HepG2 (cell line): ENCODE results near the gene CYP26A1. TPM values are rescaled to one million over a fixed set of nuclear protein-coding genes. Genes with fewer than 3 reads are reported as not detected.
A peak's percentile ranks its signal among the peaks of the same experiment; 100 is the strongest.

Experiments used
- ATAC-seq: fragments of 200-7000 bp; cut with Tn5 transposase; 3 replicates; pipeline ENCODE4 v1.9.1; 2020; ENCODE audit warnings: mild to moderate bottlenecking, moderate library complexity
- BruUV-seq: library from RNA; stranded (reverse); fragments of 400-500 nt; replicated peaks from 2 replicates; lab custom pipeline; 2021; lab: Mats Ljungman, UMichigan
- CTCF ChIA-PET: fragments of 300-600 bp; formaldehyde crosslinking; extraction: SDS; loops from one replicate; lab custom pipeline; 2021; ENCODE audit warnings: low total read pairs, inconsistent platforms, low intra/inter-chr PET ratio; lab: Yijun Ruan, JAX
- POLR2A ChIA-PET: fragments of 350-600 bp; sonication (Branson Sonifier 250); formaldehyde crosslinking; loops from one replicate; lab custom pipeline; 2020; ENCODE audit warnings: antibody characterized with exemption, inconsistent platforms; lab: Yijun Ruan, JAX
- DNase-seq: peaks from one replicate; pipeline ENCODE4 v3.0.0-alpha.2; 2015; ENCODE audit warnings: low spot score
- FAIRE-seq: peaks from 3 replicates; lab custom pipeline; 2011; peaks lifted over from hg19 to GRCh38; lab: Jason Lieb, UNC
- H2AFZ ChIP-seq: one replicate; pipeline ENCODE4 v1.6.1; 2011; ENCODE audit warnings: low read length, inconsistent platforms
- H3K27ac ChIP-seq: fragments of 300-600 bp; 3 replicates; pipeline ENCODE4 v1.8.0; 2011; ENCODE audit warnings: mixed run types, mild to moderate bottlenecking, mixed read lengths, low read length, inconsistent platforms; ENCODE audit not compliant: insufficient read depth; ENCODE audit errors: extremely low read length
- H3K27me3 ChIP-seq, 2 experiments: fragments of 200-600 bp in 1 of 2; 2 replicates in 1 of 2; 3 replicates in 1 of 2; pipeline versions ENCODE4 v1.6.0 to v1.8.0; 2011; ENCODE audit warnings: low read length in 2 of 2, mild to moderate bottlenecking in 2 of 2, moderate library complexity in 2 of 2, inconsistent platforms in 1 of 2; ENCODE audit not compliant: insufficient read depth in 2 of 2, control insufficient read depth in 1 of 2
- H3K36me3 ChIP-seq, 2 experiments: fragments of 200-600 bp in 1 of 2; replicated peaks in 1 of 2; 2 replicates in 1 of 2; 3 replicates in 1 of 2; pipeline versions ENCODE4 v1.5.1 to v1.8.0; 2011; ENCODE audit warnings: low read length in 2 of 2, inconsistent platforms in 1 of 2; ENCODE audit not compliant: insufficient read depth in 2 of 2, control insufficient read depth in 1 of 2
- H3K4me1 ChIP-seq: 2 replicates; pipeline ENCODE4 v1.5.1; 2012; ENCODE audit warnings: low read length, inconsistent platforms; ENCODE audit not compliant: insufficient read depth
- H3K4me2 ChIP-seq: 2 replicates; pipeline ENCODE4 v1.6.0; 2011; ENCODE audit warnings: low read depth, low read length, inconsistent platforms
- H3K4me3 ChIP-seq, 3 experiments: fragments of 200-600 bp in 1 of 3; sonication (generic), shearing (Covaris generic) in 1 of 3; replicated peaks in 1 of 3; 2 replicates each; pipeline ENCODE4 v1.5.1; 2011 to 2016; ENCODE audit warnings: low read length in 3 of 3, inconsistent platforms in 2 of 3, low read depth in 2 of 3, mild to moderate bottlenecking in 2 of 3, control low read depth in 1 of 3, mixed read lengths in 1 of 3; ENCODE audit not compliant: insufficient read depth in 1 of 3
- H3K79me2 ChIP-seq: one replicate; pipeline ENCODE4 v1.6.1; 2011; ENCODE audit warnings: low read length, inconsistent platforms; ENCODE audit not compliant: insufficient read depth
- H3K9ac ChIP-seq: 2 replicates; pipeline ENCODE4 v1.6.0; 2011; ENCODE audit warnings: mild to moderate bottlenecking, low read depth, low read length, inconsistent platforms; ENCODE audit not compliant: insufficient read depth
- H3K9me3 ChIP-seq: 2 replicates; pipeline ENCODE4 v1.5.1; 2012; ENCODE audit warnings: mild to moderate bottlenecking, low read length
- H4K20me1 ChIP-seq: 2 replicates; pipeline ENCODE4 v1.6.0; 2011; ENCODE audit warnings: inconsistent platforms, mild to moderate bottlenecking, low read length, moderate library complexity; ENCODE audit not compliant: insufficient read depth
- ATRX ChIP-seq: sonication (generic); formaldehyde crosslinking; IDR thresholded peaks from 2 replicates; pipeline ENCODE4 v1.4.0; 2020; ENCODE audit warnings: missing genetic modification reagents, borderline replicate concordance
- FOXM1 ChIP-seq: sonication (generic); formaldehyde crosslinking; IDR thresholded peaks from 2 replicates; pipeline ENCODE4 v1.5.0; 2020; ENCODE audit warnings: missing genetic modification reagents
- ISL2 ChIP-seq: sonication (generic); formaldehyde crosslinking; IDR thresholded peaks from 2 replicates; pipeline ENCODE4 v1.5.0; 2020; ENCODE audit warnings: missing genetic modification reagents
- MLX ChIP-seq: IDR thresholded peaks from 2 replicates; pipeline ENCODE4 v1.6.1; 2016
- NCOA2 ChIP-seq: sonication (generic); formaldehyde crosslinking; IDR thresholded peaks from 2 replicates; pipeline ENCODE4 v1.8.0; 2022; ENCODE audit warnings: inconsistent platforms
- NFE2L1 ChIP-seq: sonication (generic); formaldehyde crosslinking; IDR thresholded peaks from 2 replicates; pipeline ENCODE4 v1.4.0; 2020; ENCODE audit warnings: missing genetic modification reagents, mild to moderate bottlenecking, borderline replicate concordance
- NFIB ChIP-seq: sonication (generic); formaldehyde crosslinking; IDR thresholded peaks from 2 replicates; pipeline ENCODE4 v1.9.0; 2021; ENCODE audit warnings: missing genetic modification reagents, mild to moderate bottlenecking, borderline replicate concordance
- RBM39 ChIP-seq: fragments of 200-400 bp; formaldehyde crosslinking; IDR thresholded peaks from one replicate; pipeline ENCODE4 v1.6.1; 2018; ENCODE audit warnings: antibody characterized with exemption, mild to moderate bottlenecking, low read depth, low read length; ENCODE audit not compliant: poor library complexity, severe bottlenecking
- SAFB2 ChIP-seq: sonication (generic); formaldehyde crosslinking; IDR thresholded peaks from 2 replicates; pipeline ENCODE4 v1.5.1; 2020; ENCODE audit warnings: missing genetic modification reagents, low read depth, mild to moderate bottlenecking, borderline replicate concordance
- SMAD9 ChIP-seq: sonication (generic); formaldehyde crosslinking; IDR thresholded peaks from 2 replicates; pipeline ENCODE4 v1.5.1; 2020; ENCODE audit warnings: mild to moderate bottlenecking, missing genetic modification reagents
- SP2 ChIP-seq: sonication (generic); formaldehyde crosslinking; IDR thresholded peaks from 2 replicates; pipeline ENCODE4 v1.5.1; 2020; ENCODE audit warnings: mild to moderate bottlenecking, missing genetic modification reagents
- ZFP90 ChIP-seq: sonication (generic); formaldehyde crosslinking; IDR thresholded peaks from 2 replicates; pipeline ENCODE4 v1.8.0; 2022; ENCODE audit warnings: missing genetic modification reagents, mild to moderate bottlenecking, inconsistent platforms, borderline replicate concordance
- ZNF333 ChIP-seq: sonication (generic); formaldehyde crosslinking; IDR thresholded peaks from 2 replicates; pipeline ENCODE4 v1.4.0; 2020; ENCODE audit warnings: mild to moderate bottlenecking, missing genetic modification reagents, borderline replicate concordance
- ZNF414 ChIP-seq: sonication (generic); formaldehyde crosslinking; IDR thresholded peaks from 2 replicates; pipeline ENCODE4 v1.5.0; 2020; ENCODE audit warnings: missing genetic modification reagents
- ZNF543 ChIP-seq: sonication (generic); formaldehyde crosslinking; IDR thresholded peaks from 2 replicates; pipeline ENCODE4 v1.4.0; 2020; ENCODE audit warnings: mild to moderate bottlenecking, missing genetic modification reagents
- ZNF564 ChIP-seq: sonication (generic); formaldehyde crosslinking; IDR thresholded peaks from 2 replicates; pipeline ENCODE4 v1.8.1; 2023; ENCODE audit warnings: mild to moderate bottlenecking, missing genetic modification reagents
- ZNF569 ChIP-seq: sonication (generic); formaldehyde crosslinking; IDR thresholded peaks from 2 replicates; pipeline ENCODE4 v1.5.0; 2020; ENCODE audit warnings: mild to moderate bottlenecking, missing genetic modification reagents, moderate library complexity, borderline replicate concordance
- ZNF616 ChIP-seq: sonication (generic); formaldehyde crosslinking; IDR thresholded peaks from 2 replicates; pipeline ENCODE4 v1.5.0; 2020; ENCODE audit warnings: low read depth, mild to moderate bottlenecking, missing genetic modification reagents
- ZNF720 ChIP-seq: sonication (generic); formaldehyde crosslinking; IDR thresholded peaks from 2 replicates; pipeline ENCODE4 v1.4.0; 2020; ENCODE audit warnings: missing genetic modification reagents
- WGBS: methylation state at CpG from one replicate; pipeline ENCODE4 v1.1.6; 2017; ENCODE audit warnings: low lambda C conversion rate; 5-methylcytosine and 5-hydroxymethylcytosine counted together
- in situ Hi-C: cut with HindIII; loops from 2 replicates; pipeline ENCODE4 v1.10.0; 2017; ENCODE audit warnings: low pct_unique_long_range_greater_than_20kb; ENCODE audit not compliant: extremely low pct_ligation_motif_present
- intact Hi-C: fragments of 100-400 bp; cut with micrococcal nuclease; formaldehyde crosslinking; loops from one replicate; pipeline ENCODE4 v1.10.0; 2022; ENCODE audit not compliant: unreplicated experiment
- polyA plus RNA-seq, 8 experiments: library from polyadenylated mRNA; depleted of rRNA in 3 of 8; stranded (reverse) in 7 of 8; unstranded in 1 of 8; fragments of >200 nt; fragmentation: Illumina TruSeq in 4 of 8; extraction: Trizol in 4 of 8; gene quantifications; 2 replicates each; pipeline versions ENCODE4 v1.2.1 to v1.2.3, GENCODE V29; 2011 to 2016; ENCODE audit warnings: low read depth in 4 of 8, missing spikeins in 1 of 8, mixed read lengths in 1 of 8; ENCODE audit not compliant: insufficient read depth in 1 of 8
- total RNA-seq, 5 experiments: library from RNA; depleted of rRNA; stranded (reverse); fragments of >200 nt; fragmentation: Illumina TruSeq; extraction: Trizol; gene quantifications; 2 replicates each; pipeline ENCODE4 v1.2.3, GENCODE V29; 2016; ENCODE audit warnings: low read depth in 1 of 5

Gene CYP26A1
- total and polyA plus RNA-seq, 2 of the 13 experiments (the other 11 are each of a cell fraction or from before 2014, with no cell fraction given): 0.15 TPM; not detected in 1

GRCh38 chr10:93072713-93073538, 767 bp upstream of the CYP26A1 start:
- CTCF ChIA-PET: interaction anchor here (0.9 kb wide), 1 partner anchor 189 kb away, joined by 4 read pairs; no protein-coding TSS in a partner anchor
- BruUV-seq: no TSS peak
- TF ChIP-seq SAFB2: no peak
- TF ChIP-seq ISL2: no peak
- 0 out of 2 replicates have a peak, but pooled peaks have one; percentile 28 for TF ChIP-seq ZNF333 (CRISPR knock-in tag)
- peak; percentile 2; the same call in 1 of the 2 replicates for TF ChIP-seq ZNF564 (CRISPR knock-in tag)
- TF ChIP-seq FOXM1 (CRISPR knock-in tag): no peak
- TF ChIP-seq SMAD9 (CRISPR knock-in tag): no peak
- 0 out of 2 replicates have a peak, but pooled peaks have one; percentile 16 for TF ChIP-seq ZNF543
- no peak for TF ChIP-seq NFE2L1 (CRISPR knock-in tag)
- no peak for TF ChIP-seq ZNF616 (CRISPR knock-in tag)
- no peak for TF ChIP-seq NFIB (CRISPR knock-in tag)
- no peak for TF ChIP-seq ZNF569 (CRISPR knock-in tag)
- TF ChIP-seq ZFP90 (CRISPR knock-in tag): 0 out of 2 replicates have a peak, but pooled peaks have one; percentile 42
- TF ChIP-seq ZNF414: no peak
- no peak for TF ChIP-seq ATRX (CRISPR knock-in tag)
- peak; percentile 7 for TF ChIP-seq RBM39
- TF ChIP-seq ZNF720 (CRISPR knock-in tag): no peak
- TF ChIP-seq SP2 (CRISPR knock-in tag): no peak
- TF ChIP-seq MLX (CRISPR knock-in tag): no peak
- no peak for TF ChIP-seq NCOA2
- Histone ChIP-seq H3K4me2 (peak overlapping the region; percentile 89), H3K9ac (0 out of 2 replicates have a peak overlapping the region, but pooled peaks have one; percentile 8), H3K27ac (no peak overlapping the region), H4K20me1 (no peaks in the 10 kb centered on the region), H2AFZ (no peak overlapping the region), H3K79me2 (no peaks in the 10 kb centered on the region), H3K4me3 (peak overlapping the region; percentile 56 to 77 (median 58)), H3K27me3 (peaks cover 11 to 56% of the 10 kb centered on the region in 2 experiments), H3K9me3 (no peaks in the 10 kb centered on the region), H3K4me1 (peaks cover 32% of the 10 kb centered on the region), H3K36me3 (no peaks in the 10 kb centered on the region)
- no peak for DNase-seq
- no peak for FAIRE-seq
- 19% methylated on average over 11 of the region's 34 CpGs for WGBS
- peak; percentile 39 for ATAC-seq
- intact Hi-C loops: loop anchor here (5.0 to 10.0 kb wide), 2 partner anchors 188 to 284 kb away; no protein-coding TSS in a partner anchor
- POLR2A ChIA-PET: no interaction called here
- in situ Hi-C loops: loop anchor here (10.0 kb wide), 1 partner anchor 222 kb away; no protein-coding TSS in a partner anchor
